CD4-positive, alpha-beta T cell treated with Interleukin-17A for 1 hour (primary cell): ENCODE data around the gene UFC1.

Experiments used
- DNase-seq: peaks from one replicate; pipeline ENCODE4 v3.0.0-alpha.2; 2020

The UFC1 gene

DNA sequence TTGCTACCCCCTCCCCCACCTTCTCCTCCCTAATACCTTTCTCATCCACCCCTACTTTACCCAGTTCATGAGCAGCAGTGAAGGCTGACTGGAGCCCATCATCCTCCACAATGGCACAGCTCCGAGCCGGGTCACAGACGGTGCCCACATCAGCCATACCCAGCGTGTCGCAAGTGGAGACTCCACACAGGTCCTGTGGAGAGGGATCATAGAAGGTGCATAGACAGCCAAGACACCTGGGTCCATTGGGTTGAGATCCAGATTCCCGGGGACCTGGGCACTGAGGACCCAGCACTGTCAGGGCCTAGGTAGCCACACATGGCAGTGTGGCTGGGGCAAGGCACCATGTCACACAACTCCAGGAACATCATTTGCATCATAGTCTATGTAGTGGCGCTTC is 42.3 kb downstream of the UFC1 start:
- DNase-seq, result no peak

GRCh38 chr1:161196521-161197451 is 43.0 kb downstream of the UFC1 start:
- DNase-seq, result no peak

DNA sequence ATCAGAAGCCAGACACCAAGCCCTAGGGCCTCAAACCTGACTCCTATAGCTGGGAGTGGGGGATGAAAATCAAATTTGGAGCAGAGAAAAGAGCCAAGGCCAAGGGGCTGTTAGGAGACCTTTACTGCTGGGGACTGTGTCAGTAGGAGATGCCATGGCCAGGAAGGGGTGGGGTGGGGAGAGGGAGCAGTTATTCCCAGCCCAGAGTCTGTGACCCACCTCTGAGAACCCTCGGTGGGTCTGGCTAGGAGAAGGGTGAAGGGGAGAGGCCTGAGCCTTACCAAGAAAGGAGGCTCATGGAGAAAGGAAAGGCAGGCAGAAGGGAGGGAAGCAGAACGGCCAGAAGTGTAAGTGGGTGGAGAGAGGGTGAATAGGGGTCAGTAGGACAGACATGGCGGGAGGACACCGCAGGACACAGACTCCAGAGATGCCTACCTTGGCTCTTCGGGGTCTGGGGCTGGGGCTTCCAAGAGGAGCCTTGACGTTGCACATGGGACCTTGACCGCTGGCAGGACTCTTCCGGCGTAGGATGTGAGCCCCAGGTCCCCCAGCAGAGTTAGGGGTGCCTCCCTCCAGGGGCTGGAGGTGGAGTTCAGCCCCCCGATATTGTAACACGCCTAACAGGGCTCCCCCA is 43.9 kb downstream of the UFC1 start:
- no peak for DNase-seq

GRCh38 chr1:161198194-161198896 is 44.6 kb downstream of the UFC1 start:
- no peak for DNase-seq

- DNase-seq, result no peak
These were observed 45.2 kb downstream of the UFC1 start, which contains the start of gene ADAMTS4 for GRCh38 chr1:161198897-161199431. TSS of gene ADAMTS4 (minus strand) at chr1:161199054. CDS start at chr1:161198627, 427 bp downstream.

- no peak for DNase-seq
These were observed 45.8 kb downstream of the UFC1 start for GRCh38 chr1:161199506-161200139.

GRCh38 chr1:161200421-161200991 is 46.7 kb downstream of the UFC1 start:
- DNase-seq, result peak; percentile 52

DNA sequence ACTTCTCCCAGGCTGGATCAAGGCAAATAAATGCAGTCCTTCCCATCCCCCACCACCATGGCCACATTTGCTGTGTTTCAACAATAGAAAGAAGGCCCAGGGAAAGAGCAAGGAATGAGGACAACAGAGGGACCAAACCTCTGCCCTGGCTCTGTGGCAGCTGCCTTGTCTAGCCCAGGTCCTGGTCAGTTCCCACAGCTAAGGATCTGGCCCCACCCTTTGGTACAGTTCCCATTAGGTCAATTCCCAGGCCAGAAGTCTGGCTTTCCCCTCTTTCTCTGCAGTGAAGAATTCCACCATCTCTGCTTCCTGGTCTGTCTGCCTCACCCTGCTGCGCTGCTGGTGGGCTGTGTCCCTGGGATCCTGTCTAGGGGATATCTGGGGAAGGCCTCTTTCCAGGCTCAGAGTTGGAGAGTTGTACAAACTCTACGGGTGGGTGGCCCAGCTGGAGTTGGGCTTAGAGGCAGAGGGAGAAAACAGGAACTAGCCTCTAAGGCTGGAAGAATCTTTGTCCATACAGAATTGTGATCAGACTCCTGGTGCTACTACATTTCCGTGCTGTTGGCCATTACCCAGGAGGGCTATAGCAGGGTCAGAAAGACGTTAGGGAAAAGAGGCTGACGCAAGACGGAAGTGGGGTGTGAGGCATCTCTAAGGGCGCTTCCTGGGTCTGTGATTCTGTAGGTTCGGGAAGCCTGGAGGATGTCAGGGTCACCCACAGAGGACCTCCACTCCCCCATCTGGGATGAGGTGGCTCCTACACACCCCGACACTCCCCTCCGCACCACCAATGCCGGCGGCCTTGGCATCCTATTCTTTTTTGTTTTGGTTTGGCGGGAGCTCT is 47.4 kb downstream of the UFC1 start:
- DNase-seq, result no peak

DNA sequence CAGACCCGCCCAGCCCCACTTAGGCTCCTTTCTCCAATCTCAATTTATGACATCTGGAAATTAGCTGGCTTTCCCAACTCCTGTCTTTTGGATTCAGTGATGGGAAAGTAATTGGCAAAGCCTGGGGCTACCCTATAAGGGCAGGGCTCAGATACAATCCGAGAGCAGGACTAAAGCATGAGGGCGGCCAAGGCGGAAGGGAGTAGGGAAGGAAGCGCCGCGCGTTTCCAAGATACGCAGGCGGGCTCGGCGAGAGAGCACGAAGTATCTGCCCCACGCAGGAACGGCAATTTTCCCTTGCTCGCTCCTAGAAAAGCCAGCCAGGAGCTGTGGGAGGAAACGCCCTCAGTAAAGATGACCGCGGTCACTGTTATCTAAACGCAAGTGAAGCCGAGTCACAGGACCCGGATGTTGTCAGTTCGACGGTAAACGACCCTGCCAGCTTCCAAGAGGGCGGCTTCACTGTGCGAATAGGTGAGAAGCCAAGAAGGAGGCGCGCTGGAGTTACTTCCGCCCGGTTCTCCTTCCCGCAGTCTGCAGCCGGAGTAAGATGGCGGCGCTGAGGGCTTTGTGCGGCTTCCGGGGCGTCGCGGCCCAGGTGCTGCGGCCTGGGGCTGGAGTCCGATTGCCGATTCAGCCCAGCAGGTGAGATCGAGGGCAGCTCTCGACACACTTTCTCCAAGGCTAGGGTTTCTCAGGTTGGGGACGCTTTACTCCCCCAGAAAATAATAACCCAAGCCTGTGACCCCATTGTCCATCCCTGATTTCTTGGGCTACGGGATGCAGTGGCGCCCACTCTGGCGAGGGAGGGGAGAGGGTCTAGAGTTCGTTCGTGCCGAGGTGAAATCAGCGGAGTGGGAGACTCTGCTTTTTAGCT is 48.3 kb downstream of the UFC1 start, which contains the start of gene NDUFS2:
TSS of gene NDUFS2 (plus strand) at position 532 of the 877 bp plus-strand sequence. CDS start at position 551, 19 bp downstream.
- peak; percentile 98 for DNase-seq

GRCh38 chr1:161206411-161207140 is 52.8 kb downstream of the UFC1 start:
- no peak for DNase-seq

DNA sequence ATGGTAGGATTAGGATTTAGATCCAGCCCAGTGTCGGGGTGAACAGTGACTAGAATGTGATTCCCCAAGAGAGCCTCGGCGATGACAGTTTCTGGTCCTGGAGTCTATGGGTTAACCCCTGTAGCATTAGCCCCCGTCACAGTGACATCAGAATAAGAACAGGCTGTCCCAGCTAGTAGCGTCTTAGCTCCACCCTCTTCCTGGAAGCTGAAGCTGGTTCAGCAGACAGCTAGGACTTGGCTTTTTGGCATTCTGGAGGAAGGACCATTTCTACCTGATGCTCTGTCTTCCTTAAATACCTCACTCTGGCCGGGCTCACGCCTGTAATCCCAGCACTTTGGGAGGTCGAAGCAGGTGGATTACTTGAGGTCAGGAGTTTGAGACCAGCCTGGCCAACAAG is 53.4 kb downstream of the UFC1 start:
- DNase-seq, result no peak
